GM18505 (cell line): ENCODE data around the gene SLC25A29.
"Not testable (repeated sequence)": the region's sequence is repeated elsewhere in the genome, so short reads cannot be mapped to it uniquely, and the experiment has no call there.

Source experiments
- ATAC-seq: cut with Tn5 transposase; IDR thresholded peaks from one replicate; pipeline ENCODE4 v1.9.1; 2021; ENCODE audit not compliant: unreplicated experiment
- POLR2A ChIP-seq: IDR thresholded peaks from 4 replicates; pipeline ENCODE4 v1.6.1; 2011; ENCODE audit warnings: borderline replicate concordance; ENCODE audit not compliant: insufficient read depth, insufficient read length; ENCODE audit errors: extremely low read depth

SLC25A29 gene

DNA sequence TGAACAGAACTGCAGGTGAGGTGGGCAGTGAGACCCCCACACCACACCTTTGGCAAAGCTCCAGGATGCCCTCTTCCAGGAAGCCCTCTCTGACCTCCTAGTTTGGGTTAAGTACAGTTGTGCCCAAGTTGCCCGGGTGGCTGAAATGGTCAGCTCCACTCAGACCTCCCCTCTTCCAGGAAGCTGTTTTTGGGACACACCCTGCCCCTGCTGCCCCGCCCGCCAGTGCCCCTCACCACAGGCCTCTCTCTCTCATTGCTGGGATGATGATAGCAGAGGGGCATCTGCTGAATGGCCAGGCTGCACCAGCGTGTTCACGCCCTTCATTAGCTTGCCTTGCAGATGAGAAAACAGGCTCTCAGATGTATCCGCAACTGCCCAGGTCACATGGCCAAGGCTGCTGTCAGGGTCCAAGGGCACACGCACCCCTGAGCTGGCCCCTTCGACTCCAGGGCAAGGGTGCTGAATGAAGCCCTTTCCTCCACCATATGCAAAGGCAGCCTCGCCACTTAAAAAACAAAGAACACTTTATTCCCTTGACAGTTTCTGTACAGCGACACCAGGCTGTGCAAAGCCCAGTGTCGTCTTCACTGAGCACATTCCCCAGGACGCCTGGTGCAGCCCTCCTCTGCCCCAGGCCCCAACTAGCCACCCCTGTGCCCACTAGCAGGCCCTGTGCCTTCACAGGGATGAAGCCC, 15.5 kb downstream of the SLC25A29 start:
- TF ChIP-seq POLR2A: no peak
- no peak for ATAC-seq

- ATAC-seq: no peak
- TF ChIP-seq POLR2A: no peak
Observed at GRCh38 chr14:100289916-100290606, 16.2 kb downstream of the SLC25A29 start.

GRCh38 chr14:100288382-100289185, 17.7 kb downstream of the SLC25A29 start:
- ATAC-seq: no peak
- TF ChIP-seq POLR2A: no peak

- not testable (repeated sequence) for ATAC-seq
Observed at GRCh38 chr14:100287998-100288295, 18.3 kb downstream of the SLC25A29 start.

GRCh38 chr14:100287202-100287997, 18.8 kb downstream of the SLC25A29 start:
- no peak for TF ChIP-seq POLR2A
- no peak for ATAC-seq

GRCh38 chr14:100286484-100287191, 19.6 kb downstream of the SLC25A29 start:
- no peak for ATAC-seq

GRCh38 chr14:100285913-100286400, 20.3 kb downstream of the SLC25A29 start:
- TF ChIP-seq POLR2A: no peak
- ATAC-seq: no peak

More at GRCh38 chr14:100286484-100287191, 19.6 kb downstream of the SLC25A29 start:
- TF ChIP-seq POLR2A: no peak

- peak; percentile 72 for TF ChIP-seq POLR2A
- ATAC-seq: peak; percentile 88
Observed at GRCh38 chr14:100285021-100285912, 21.0 kb downstream of the SLC25A29 start.

DNA sequence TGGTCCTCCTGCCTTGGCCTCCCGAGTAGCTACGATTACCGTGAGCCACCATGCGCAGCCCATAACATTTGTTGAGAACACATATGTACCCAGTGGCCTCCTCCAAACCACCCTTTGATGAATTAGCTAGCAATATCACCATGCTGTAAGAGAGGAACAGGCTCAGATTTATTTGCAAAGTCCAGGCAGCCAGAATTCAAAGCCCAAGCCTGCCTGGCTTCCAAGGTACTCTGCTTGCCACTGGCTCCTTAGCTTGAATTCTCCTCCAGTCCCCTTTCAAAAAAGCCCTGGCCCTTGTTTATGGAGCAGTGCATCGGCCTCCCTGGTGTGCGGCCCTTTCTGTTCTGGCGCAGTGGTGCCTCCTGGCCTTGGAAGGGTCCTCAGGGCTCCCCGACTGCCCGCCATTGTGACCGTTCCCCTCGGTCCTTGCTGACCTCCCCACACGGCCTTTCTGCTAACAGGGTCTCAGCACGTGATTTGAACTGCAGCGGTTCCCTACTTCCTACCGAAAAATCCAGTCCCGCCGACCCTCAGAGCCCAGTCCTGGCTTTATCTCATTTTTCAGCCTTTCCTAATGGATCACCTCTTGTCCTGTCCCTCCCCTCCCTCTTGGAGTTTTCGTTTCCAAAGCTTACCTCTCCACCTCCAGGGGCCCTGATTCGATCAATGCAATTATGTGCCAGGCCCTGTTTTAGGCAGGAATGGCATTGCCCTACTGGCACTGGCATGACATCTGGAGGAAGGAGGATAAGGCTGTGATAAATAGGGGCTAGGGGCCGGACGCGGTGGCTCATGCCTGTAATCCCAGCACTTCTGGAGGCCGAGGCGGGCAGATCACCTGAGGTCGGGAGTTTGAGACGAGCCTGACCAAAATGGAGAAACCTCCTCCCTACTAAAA, 22.0 kb downstream of the SLC25A29 start:
- no peak for TF ChIP-seq POLR2A
- ATAC-seq: no peak

DNA sequence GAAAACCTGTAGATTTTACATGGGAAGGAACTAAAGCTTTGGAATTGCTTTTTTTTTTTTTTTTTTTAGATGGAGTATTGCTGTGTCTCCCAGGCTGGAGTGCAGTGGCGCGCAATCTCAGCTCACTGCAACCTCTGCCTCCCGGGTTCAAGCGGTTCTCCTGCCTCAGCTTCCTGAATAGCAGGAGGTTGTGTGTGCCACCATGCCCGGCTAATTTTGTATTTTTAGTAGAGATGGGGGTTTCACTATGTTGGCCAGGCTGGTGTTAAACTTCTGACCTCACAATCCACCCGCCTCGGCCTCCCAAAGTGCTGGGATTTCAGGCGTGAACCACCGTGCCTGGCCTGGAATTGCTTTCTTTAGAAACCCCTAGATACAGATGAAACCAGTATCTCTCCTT, 22.8 kb downstream of the SLC25A29 start:
- ATAC-seq: not testable (repeated sequence)
